GM18861 (cell line): ENCODE results near the gene TMEM108.

ENCODE experiments used
- ATAC-seq: cut with Tn5 transposase; IDR thresholded peaks from one replicate; pipeline ENCODE4 v1.9.1; 2021; ENCODE audit not compliant: unreplicated experiment

The TMEM108 gene

DNA sequence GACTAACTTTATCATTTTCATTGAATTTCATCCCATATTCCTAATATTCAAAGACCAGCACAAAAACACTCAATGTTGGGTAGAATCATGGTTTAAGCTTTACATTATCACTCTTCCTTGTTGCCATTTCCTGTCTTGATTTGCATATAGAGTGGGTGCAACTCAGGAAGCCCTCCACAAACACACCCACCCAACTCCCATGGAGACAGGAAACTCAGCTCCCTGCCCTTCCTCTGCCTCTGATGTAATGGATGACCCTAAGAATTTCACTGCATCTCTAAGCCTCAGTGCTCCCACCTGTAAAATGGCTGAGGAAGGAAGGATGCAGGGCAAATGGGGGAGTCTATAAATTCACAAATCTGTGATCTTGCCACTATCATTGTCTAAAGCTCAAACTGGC, 263.5 kb downstream of the TMEM108 start:
- no peak for ATAC-seq

DNA sequence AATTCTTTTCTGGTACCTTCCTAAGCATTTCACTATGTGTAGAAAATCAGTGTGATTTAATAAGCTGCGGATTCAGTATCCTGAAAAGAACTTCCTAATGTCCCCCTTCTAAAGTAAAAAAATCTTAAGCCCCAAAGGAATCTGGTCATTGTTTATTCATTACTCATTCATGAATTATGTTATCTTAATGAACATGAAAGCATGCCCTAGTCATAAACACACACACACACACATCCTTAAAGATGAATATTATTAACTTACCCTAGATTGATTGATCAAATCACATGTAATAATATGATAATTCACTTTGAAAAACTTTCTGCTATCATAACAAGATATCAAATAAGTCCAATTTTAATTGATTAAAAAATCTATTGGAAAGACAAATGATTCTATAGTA, 265.2 kb downstream of the TMEM108 start:
- ATAC-seq: no peak

DNA sequence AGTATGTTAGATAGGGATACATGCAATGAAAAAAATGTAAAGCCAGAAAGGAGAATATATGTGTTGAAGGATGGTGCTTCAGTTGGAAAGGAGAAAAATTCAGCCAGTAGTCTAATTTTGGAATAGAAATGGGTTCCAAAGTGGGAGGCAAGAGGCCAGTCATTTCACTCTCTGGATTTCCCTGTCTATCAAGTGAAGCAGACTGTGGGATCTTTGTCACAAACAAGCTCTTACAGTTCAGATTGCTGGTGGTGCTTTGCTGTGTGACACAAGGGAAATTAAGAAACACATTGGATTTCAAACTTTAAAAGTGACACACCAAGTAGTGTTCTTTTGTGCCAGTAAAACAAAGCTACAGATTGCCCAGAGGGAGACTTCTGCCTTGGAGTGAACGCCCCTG, 279.7 kb downstream of the TMEM108 start:
- ATAC-seq: no peak

DNA sequence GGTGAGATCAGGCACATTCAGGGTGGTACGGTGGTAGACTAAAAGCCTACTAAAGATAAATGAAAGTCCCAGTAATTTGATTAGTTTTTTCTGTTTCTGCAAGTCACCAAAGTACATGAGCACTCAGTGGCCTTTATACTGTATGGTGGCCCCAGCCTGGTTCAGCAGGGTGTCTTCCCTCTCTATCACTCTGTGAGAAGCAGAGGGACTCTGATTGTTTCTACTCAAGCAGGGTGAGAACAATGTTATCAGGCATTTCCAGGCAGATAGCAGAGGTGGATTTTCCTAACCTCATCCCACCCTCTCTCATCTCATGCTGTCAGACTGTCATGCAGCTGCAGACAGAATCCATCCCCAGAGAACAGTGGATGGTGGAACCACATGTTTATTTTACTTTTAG, 290.2 kb downstream of the TMEM108 start:
- no peak for ATAC-seq

DNA sequence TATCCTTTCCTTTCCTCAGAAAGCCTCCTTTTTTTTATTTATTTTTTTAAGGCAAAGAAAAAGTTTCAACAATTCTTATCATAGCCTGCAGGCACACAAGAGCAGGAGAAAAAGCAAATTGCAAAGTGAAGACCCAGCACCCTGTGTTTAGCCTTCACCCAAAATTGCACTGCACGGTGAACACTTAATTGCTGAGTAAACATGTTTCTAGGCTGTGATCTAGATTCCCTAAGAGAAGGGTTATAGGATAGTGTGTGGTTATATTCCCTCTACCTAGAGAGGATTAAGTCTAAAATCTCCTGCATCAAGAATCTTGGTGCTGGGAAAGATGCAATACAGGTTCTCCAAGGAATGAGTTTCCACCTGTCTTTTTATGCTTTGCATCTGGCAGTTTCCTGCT, 291.4 kb downstream of the TMEM108 start:
- ATAC-seq: no peak

DNA sequence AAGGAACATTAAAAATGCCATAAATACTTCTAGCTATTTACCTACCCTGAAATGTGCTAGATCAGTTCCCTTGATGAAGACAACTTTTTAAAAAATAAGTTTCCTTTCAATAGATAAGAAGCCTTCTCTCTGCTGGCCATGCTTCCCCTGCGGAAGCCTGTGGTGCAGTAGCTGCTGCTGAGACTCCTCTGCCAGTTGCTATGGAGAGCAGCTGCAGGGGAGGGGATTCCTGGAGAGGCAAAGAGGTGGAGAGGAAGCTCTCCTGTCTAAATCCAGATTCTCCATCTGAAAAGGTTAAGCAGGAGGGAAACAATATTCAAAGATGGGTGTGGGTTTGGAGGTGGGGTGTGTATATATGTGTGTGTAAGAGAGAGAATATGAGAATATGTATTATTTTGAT, 291.9 kb downstream of the TMEM108 start:
- no peak for ATAC-seq

DNA sequence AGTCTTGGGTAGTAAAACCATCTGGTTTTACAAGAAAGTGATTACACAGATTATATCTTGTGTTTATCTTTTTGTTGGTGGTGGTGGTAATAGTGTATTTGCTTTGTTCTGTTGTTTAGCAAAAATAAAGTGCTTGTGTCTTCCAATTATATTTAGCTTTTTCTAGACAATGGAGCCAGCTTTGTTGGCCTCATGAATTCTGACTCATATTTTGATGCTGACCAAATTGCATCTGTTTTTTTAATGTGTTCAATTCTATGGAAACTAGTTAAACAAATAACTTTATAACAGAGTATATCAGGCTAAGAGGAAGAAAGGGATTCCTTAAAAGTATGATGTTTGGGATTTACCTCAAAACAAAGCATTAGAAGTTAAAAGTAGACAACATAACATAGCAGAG, 292.3 kb downstream of the TMEM108 start:
- ATAC-seq: no peak

DNA sequence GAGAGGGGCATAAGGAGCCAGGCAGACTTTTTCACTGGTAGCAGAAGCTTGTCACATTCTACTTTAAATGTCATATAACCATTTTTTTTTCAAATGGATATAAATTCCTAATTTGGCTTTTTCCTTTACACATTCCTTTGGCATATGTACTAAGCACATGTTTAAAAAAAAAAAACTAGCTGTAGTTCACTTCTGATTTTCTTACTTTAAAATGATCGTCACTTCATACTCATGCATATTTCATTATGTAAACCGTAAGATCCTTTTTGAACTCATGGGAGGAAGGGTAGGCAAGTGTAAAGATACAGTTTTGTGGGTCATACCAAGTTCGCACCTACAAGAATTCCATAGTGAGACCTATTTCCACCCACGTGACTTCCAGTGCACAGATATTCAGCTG, 316.5 kb downstream of the TMEM108 start:
- ATAC-seq: no peak

DNA sequence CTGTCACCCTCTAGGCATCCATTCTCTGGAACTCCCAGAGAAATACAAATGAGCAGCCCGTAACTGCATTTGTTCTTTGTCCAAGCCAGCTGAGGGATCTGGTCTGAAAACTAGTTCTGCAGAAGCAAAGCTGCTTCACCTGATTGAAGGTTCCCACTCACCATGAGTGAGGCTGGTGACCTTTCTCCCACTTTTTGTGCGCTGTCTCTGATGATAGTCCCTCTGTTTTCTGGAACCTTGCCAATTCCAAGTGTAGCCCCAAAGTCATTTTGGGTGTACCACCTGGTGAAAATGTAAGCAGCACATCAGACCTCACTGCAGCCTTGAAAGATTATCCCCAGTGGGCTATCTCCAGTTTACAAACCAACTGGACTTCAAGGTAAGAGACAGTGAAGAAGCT, 322.3 kb downstream of the TMEM108 start:
- ATAC-seq: no peak

DNA sequence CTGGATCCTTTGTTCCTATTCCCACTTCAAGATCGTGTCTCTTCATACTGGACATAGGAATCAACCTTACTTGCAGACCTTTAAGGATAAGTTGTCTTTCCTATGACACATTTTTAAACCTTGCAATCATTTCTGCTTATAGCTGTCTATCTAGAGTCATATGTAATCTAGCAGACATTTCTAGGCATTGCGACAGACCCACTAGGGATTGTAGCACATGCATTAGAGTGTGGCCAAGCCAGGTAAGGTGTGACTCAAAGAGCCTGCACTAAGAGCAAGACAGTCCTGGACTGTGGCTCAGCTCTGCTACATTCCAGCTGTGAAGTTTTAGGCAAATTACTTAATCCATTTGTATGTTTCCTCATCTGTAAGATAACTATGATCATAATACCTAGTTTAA, 322.8 kb downstream of the TMEM108 start:
- ATAC-seq: no peak

DNA sequence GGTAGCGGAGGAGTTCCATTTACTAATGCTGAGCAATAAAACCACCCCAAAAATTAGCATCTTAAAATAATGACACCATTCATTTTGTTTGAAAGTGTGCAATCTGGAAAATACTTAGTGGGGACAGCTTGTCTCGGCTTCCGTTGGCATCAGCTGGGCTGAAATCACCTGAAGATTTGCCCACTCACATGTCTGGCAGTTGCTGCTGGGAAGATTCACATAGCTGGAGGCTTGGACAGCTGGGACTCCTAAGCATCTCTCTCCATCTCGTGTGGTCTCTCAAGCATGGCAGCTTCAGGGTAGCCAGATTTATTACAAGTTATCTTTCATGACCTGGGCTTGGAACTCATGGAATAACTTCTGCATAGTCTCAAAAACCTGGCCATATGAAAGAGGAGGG, 323.2 kb downstream of the TMEM108 start:
- no peak for ATAC-seq

DNA sequence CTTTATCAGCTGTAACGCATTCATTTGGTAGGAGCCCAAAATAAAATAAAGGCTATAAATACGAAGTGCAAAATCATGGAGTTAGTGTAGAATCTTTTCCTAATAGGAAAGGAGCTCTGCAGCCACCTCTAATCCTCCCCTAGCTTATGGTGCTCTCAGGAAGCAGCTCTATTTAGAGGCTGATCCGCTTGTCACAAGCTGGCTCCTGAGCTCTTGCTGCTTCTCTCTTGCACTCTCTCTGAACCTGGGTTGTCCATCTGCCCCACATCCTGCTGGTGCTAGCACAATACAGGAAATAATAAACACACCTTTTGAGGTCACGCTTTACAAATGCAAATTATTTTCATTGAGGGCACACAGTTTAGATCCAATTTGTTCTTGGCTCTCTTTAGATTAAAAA, 324.3 kb downstream of the TMEM108 start:
- no peak for ATAC-seq

DNA sequence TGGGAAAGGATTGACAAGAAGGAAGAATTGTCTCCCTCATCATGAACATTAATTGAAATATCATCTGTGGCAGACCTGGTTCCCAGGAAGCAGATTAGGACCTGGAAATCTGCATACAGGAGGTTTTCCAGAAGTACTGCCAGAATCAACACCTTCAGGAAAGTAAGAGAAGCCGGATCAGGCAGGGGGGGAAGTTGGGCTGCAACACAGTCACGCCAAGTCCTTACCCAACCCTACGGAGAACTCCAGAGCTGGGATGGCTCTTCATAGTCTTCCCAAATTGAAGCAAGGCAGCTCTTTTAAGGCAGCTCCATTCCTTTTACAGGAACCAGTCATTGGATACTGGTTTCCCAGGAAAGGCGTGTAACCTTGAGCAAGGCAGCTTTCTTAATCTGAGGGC, 326.5 kb downstream of the TMEM108 start:
- ATAC-seq: no peak

DNA sequence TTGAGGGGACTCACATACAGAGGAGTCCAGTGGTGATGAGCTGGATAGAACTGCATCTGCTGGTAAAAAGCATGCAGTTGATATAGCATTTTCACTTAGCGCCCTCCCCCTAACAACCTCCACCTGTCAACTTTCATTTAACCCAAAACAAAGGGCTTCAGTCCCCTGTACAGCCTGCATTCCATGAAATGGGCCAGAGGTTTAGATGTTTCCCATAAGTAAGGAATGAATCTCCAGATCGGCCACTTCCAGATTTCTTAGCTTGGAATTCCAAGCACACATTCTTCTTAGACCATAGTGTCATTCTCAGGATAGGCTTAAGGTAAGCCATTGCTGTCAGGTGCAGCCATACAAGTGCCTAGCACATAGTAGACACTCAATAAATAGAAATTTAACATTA, 328.7 kb downstream of the TMEM108 start:
- no peak for ATAC-seq

DNA sequence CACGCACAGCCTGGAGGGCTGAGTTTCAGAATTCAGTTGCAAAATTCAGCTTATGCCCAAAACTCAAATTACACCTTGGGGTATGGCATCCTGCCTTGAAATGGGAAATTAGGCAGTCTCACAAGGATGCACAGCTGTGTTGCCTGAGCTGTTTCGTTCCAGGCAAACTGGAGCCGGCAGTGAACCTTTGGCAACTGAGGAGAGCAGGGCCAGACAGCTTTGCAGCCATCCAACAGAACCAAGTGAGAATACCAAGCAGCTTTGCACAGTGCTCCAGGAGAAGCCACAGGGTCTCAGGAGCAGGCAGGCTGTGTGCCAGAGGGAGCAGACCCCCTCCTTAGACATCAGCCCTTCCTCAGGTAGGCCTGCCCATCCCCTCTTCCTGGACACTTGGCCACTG, 329.2 kb downstream of the TMEM108 start:
- no peak for ATAC-seq

DNA sequence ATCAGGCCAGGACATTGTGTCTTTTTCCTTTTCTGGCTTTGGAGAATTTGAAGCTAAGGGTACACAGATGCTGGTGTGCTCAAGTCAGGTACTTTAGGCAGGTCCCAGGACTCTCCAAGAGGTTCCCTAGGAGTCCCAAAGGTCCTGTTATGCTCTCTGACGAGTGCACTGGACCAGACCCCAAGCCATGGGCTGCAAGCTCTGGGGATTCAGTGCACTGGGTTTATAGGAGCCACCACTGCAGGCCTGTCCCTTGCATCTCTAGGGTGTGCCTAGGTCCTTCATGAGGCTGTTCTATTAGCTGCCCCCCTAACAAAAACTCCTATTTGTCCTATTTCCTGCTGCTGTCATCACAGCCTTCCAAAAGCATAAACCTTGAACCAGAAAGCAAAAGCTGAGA, 329.8 kb downstream of the TMEM108 start:
- ATAC-seq: no peak

DNA sequence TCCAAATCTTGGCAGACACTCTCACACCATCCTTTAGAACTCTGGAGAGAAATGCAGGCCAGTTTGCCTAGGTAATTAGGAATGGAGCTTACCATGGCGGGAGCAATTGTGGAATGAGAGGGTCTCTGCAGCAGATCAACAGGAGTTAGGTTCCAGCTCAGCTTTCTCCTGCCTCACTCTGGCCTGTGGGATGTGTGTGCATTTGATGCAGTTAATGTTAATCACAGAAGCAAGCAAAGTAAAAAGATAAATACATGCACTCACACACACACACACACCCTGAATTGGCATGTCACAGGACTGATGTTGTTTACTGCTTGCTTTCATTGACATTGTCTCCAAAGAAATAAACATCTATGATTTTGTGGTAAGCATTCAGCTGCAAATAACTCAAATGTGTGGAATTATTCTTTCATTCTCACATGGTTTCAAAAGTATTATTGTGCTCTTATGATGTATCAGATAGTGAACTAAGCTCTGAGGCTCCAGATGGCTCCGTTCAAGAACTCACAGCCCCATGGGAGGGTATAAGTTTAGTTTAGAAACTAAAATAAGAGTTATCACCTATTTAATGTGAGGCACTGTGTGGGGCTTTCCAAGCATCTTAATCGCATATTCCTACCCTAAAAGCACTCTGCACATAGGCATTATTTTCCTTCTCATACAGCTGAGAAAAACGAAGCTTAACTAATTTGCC, 330.3 kb downstream of the TMEM108 start:
- ATAC-seq: no peak

DNA sequence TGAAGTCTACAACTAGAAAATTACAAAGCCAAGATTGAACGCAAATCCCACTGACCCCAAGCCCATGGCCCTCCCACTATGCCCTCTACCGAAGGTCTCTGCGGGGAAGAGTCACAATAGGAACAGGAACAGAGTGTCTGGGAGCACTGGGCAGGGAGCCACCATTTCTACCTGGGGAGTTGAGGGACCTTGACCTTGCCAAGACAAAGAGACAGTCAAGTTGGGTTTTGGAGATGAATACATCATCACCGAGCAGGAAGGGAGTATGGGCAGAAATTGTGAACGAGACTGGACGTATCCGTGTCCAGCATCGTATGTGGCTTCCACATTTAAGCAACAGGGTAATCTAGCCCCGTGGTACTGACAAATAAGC, 330.9 kb downstream of the TMEM108 start:
- ATAC-seq: no peak

DNA sequence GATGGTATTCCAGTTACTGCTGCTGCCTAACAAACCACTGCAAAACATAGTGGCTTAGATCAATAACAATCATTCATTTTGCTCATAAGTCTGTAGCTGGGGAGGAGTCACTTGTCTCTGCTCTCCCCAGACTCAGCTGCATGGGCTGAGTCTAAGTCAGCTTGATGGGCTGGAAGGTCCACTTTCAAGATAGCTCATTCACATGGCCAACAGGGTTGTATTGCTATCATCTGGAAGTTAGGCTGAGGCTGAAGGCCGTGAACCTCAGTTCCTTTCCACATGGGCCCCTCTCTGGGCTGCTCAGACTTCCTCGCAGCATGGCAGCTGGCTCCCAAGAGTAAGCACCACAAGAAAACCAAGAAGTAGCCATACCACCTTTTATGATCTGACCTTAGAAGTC, 333.0 kb downstream of the TMEM108 start:
- ATAC-seq: no peak

DNA sequence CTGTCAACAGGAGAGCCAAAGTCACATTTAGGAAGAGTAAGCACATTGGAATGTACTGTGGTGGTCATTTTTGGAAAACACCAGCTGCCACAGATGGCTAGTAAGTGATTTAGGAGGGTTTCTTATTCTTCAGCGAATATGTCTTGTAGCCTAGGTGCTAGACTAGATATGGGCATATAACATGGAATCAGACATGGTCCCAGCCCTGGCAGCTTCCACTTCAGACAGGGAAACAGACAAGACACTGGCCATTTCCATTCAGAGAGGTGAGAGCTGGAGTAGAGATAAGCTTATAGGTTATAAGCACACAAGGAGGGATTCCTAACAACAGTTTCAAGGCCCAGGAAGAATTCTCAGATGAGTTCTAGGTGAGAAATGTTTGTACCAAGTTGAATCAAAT, 333.5 kb downstream of the TMEM108 start:
- ATAC-seq: no peak

DNA sequence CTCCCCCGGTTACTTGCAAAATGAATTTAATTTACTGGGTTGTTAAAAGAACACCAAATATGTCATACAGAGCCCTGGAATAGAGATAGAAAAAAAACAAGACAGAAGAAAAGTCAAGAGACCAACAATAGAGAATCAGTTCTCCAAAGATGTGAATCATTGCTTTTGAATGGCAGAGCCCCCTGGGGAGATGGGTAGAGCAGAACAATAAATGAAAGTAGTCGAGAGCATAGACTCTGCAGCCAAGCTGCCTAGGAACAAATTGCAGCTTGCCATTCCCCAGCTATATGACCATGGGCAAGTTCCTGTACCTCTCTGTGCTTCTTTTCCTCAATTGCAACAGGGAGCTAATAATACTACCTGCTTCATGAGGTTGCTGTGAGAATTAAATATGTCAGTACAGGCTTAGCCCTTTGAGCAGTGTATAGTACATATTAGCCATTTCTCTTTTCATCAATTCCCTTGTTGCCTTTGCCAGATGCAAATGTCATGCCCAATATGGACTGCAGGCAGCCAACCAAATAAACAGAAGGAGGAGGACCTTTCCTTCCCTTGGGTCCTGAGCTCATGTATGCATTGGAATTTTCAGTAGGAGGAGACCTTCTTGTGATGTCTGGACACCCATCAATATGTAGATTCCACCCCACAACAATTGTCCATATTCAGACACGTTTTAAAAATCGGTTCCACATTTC, 336.7 kb downstream of the TMEM108 start:
- ATAC-seq: no peak

DNA sequence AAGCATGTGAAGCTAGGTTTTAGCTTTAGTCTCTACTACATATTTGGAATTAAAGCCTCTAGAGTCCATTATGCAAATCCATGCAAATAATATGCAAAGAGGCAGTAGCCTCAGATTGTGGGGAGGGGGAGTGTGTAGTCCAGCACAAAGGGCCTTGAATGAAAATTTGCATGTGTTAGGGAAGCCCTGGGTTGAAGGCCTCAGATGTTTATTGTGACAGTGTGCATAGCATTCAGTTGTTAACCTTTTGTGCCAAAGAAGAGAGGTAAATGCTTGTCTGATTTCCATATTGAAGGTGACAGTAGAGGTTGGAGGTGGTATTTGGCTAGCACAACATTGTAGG, 337.2 kb downstream of the TMEM108 start:
- no peak for ATAC-seq

DNA sequence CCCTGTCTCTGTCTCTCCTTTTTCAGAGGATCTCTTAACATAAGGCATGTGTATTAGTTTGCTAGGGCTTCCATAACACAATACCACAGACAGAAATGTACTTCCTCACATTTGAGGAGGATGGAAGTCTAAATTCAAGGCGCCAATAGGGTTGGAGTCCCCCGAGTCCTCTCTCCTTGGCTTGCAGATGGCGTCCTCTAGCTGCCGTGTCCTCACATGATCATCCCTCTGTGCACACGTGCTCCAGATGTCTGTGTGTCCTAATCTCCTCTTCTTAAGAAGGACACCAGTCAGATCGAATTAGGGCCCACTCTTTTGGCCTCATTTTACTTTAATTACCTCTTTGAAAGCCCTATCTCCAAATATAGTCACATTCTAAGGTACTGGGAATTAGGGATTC, 338.6 kb downstream of the TMEM108 start:
- ATAC-seq: no peak
